Islet precursor cell (in vitro differentiated cells): Measurements from ENCODE around the gene APOM.

ENCODE experiments used
- DNase-seq: peaks from one replicate; pipeline ENCODE4 v3.0.0-alpha.2; 2018

Gene APOM

GRCh38 chr6:31681135-31681671 is 25.5 kb downstream of the APOM start:
- peak; percentile 65 for DNase-seq

- no peak for DNase-seq
Measured at GRCh38 chr6:31683591-31683990, 27.9 kb downstream of the APOM start.

- DNase-seq: no peak
Measured at GRCh38 chr6:31686483-31686882, 30.8 kb downstream of the APOM start.

GRCh38 chr6:31687321-31687720 is 31.6 kb downstream of the APOM start:
- DNase-seq: no peak

- no peak for DNase-seq
Measured at GRCh38 chr6:31687860-31688693, 32.4 kb downstream of the APOM start.

GRCh38 chr6:31689249-31690110 is 33.8 kb downstream of the APOM start:
- DNase-seq: no peak

- DNase-seq: peak; percentile 88
Measured at GRCh38 chr6:31690231-31691077, 34.8 kb downstream of the APOM start.

GRCh38 chr6:31691078-31691463 is 35.4 kb downstream of the APOM start:
- no peak for DNase-seq

- DNase-seq: no peak
Measured at GRCh38 chr6:31691564-31692108, 35.9 kb downstream of the APOM start.

- DNase-seq: no peak
Measured at GRCh38 chr6:31692353-31692752, 36.7 kb downstream of the APOM start.

- DNase-seq: no peak
Measured at GRCh38 chr6:31692886-31693285, 37.2 kb downstream of the APOM start.

GRCh38 chr6:31693535-31693934 is 37.8 kb downstream of the APOM start:
- no peak for DNase-seq

- DNase-seq: no peak
Measured at GRCh38 chr6:31697555-31697954, 41.9 kb downstream of the APOM start.

- no peak for DNase-seq
Measured at GRCh38 chr6:31700740-31701401, 45.2 kb downstream of the APOM start.

GRCh38 chr6:31701666-31702404 is 46.1 kb downstream of the APOM start:
- DNase-seq: no peak

- no peak for DNase-seq
Measured at GRCh38 chr6:31702405-31702818, 46.7 kb downstream of the APOM start.

- DNase-seq: peak; percentile 99
Measured at GRCh38 chr6:31702819-31703716, 47.4 kb downstream of the APOM start, which contains the start of gene ABHD16A. Gene ABHD16A (minus strand): TSS chr6:31703324. CDS start chr6:31703281, 43 bp downstream.

GRCh38 chr6:31705931-31706330 is 50.2 kb downstream of the APOM start:
- DNase-seq: no peak

GRCh38 chr6:31706599-31706998 is 50.9 kb downstream of the APOM start, which contains the start of gene LY6G6F:
Gene LY6G6F (plus strand): TSS chr6:31706866. CDS start chr6:31706907, 41 bp downstream.
- no peak for DNase-seq

GRCh38 chr6:31707701-31708100 is 52.0 kb downstream of the APOM start:
- DNase-seq: no peak
